ENCODE results near the gene RFX7. TPM values are rescaled to one million over a fixed set of nuclear protein-coding genes. Genes with fewer than 3 reads are reported as not detected.

RFX7 gene
- total RNA-seq, 1 experiment from 2014 or later = 43.4 TPM

- peaks cover 25 to 29% of the 10 kb centered on the region in 2 experiments for H3K4me1 Mint-ChIP-seq
- Histone ChIP-seq H4K20me1 (ENCODE audit: control insufficient read depth, insufficient read depth, insufficient read length) (no peaks in the 10 kb centered on the region), H3K23me2 (ENCODE audit: insufficient read length, low read depth, low read length, poor library complexity, severe bottlenecking) (no peaks in the 10 kb centered on the region), H2BK20ac (ENCODE audit: low read depth, low read length, poor library complexity, severe bottlenecking) (no peak overlapping the region), H3K56ac (ENCODE audit: insufficient read length, low read depth, low read length) (no peak overlapping the region), H2BK120ac (ENCODE audit: low read depth, low read length, poor library complexity, severe bottlenecking) (no peak overlapping the region), H3T11ph (ENCODE audit: low read length) (no peak overlapping the region), H3K79me1 (ENCODE audit: insufficient read depth, low read depth, low read length, poor library complexity, severe bottlenecking) (peaks cover 3% of the 10 kb centered on the region), H3K4ac (ENCODE audit: low read depth, low read length) (no peak overlapping the region), H3K23ac (ENCODE audit: insufficient read length, low read depth, low read length) (no peak overlapping the region), H2BK15ac (ENCODE audit: low read depth, low read length) (no peak overlapping the region), H4K5ac (ENCODE audit: insufficient read length, low read depth, low read length) (no peak overlapping the region), H3K9me3 (ENCODE audit: control insufficient read depth, low read depth, low read length) (peaks cover 8% of the 10 kb centered on the region), H3K4me2 (ENCODE audit: insufficient read depth, insufficient read length, low read length) (no peak overlapping the region), H3K9ac (ENCODE audit: extremely low read depth, insufficient read length, low read length) (no peak overlapping the region), H2BK5ac (ENCODE audit: insufficient read length, low read length) (no peak overlapping the region), H3K18ac (ENCODE audit: insufficient read length, low read depth, low read length) (no peak overlapping the region), H3K27ac (ENCODE audit: insufficient read length, low read depth, low read length) (no peak overlapping the region), H3K79me2 (ENCODE audit: insufficient read depth, low read length) (peaks cover 11% of the 10 kb centered on the region; the same call in 1 of the 2 replicates), H4K8ac (replicated peaks; ENCODE audit: insufficient read length, low read depth, low read length) (no peak overlapping the region), H2AK5ac (ENCODE audit: insufficient read length, low read length) (no peak overlapping the region), H3K27me3 (ENCODE audit: insufficient read depth, low read length) (no peaks in the 10 kb centered on the region), H4K91ac (ENCODE audit: insufficient read length, low read depth, low read length) (no peak overlapping the region), H3K14ac (ENCODE audit: insufficient read depth, low read length) (no peak overlapping the region), H3K4me1 (ENCODE audit: insufficient read depth, low read length) (no peaks in the 10 kb centered on the region), H2BK12ac (ENCODE audit: insufficient read length, low read depth, low read length) (no peak overlapping the region), H2AFZ (ENCODE audit: low read length) (no peak overlapping the region)
- peaks cover 52 to 82% (median 72%) of the 10 kb centered on the region in 3 experiments for H3K36me3 Mint-ChIP-seq (ENCODE audit: insufficient read depth in 1 of 3, low read depth in 3 of 3)
- H3K27me3 Mint-ChIP-seq (ENCODE audit: low read depth) = no peaks in the 10 kb centered on the region
- H3K9me3 Mint-ChIP-seq = peaks cover 51 to 77% of the 10 kb centered on the region in 2 experiments
- TF ChIP-seq CTCF (conservative IDR thresholded peaks at IDR 0.05) = no peak
- H3K4me3 Mint-ChIP-seq = no peak overlapping the region
- H3K27ac Mint-ChIP-seq = peak overlapping the region in 1 of 3 experiments; percentile 89; a peak in 1 of 7 replicates
- no CpG with 5 or more reads among the region's 1 CpG for WGBS (ENCODE audit: extremely low coverage, insufficient read length, low lambda C conversion rate)
- DNase-seq = no peak
Observed at GRCh38 chr15:56225520-56225919, 18.2 kb downstream of the RFX7 start.

Measured in H9 (cell line).